Measurements from ENCODE around the gene DLG2.

DLG2 gene

GRCh38 chr11:85098996-85099395, 528.1 kb downstream of the DLG2 start:
- no peak for TF ChIP-seq CTCF (IDR thresholded peaks at IDR 0.05; ENCODE audit: borderline replicate concordance, control extremely low read depth, extremely low read depth, insufficient read depth, missing control alignments)
- no peak for DNase-seq (ENCODE audit: low spot score)
- in situ Hi-C loops (cut with MboI; ENCODE audit: low sequenced_read_pairs, unreplicated experiment), result no loop called here

- no peak for TF ChIP-seq CTCF (IDR thresholded peaks at IDR 0.05; ENCODE audit: borderline replicate concordance, control extremely low read depth, extremely low read depth, insufficient read depth, missing control alignments)
- DNase-seq (ENCODE audit: low spot score), result no peak
- in situ Hi-C loops (cut with MboI; ENCODE audit: low sequenced_read_pairs, unreplicated experiment), result no loop called here
Measured at GRCh38 chr11:85096939-85097338, 530.2 kb downstream of the DLG2 start.

GRCh38 chr11:85095239-85095638, 531.9 kb downstream of the DLG2 start:
- in situ Hi-C loops (cut with MboI; ENCODE audit: low sequenced_read_pairs, unreplicated experiment), result no loop called here
- no peak for TF ChIP-seq CTCF (IDR thresholded peaks at IDR 0.05; ENCODE audit: borderline replicate concordance, control extremely low read depth, extremely low read depth, insufficient read depth, missing control alignments)

GRCh38 chr11:85094795-85095194, 532.3 kb downstream of the DLG2 start:
- no peak for DNase-seq (ENCODE audit: low spot score)
- in situ Hi-C loops (cut with MboI; ENCODE audit: low sequenced_read_pairs, unreplicated experiment), result no loop called here
- no peak for TF ChIP-seq CTCF (IDR thresholded peaks at IDR 0.05; ENCODE audit: borderline replicate concordance, control extremely low read depth, extremely low read depth, insufficient read depth, missing control alignments)

More at GRCh38 chr11:85095239-85095638, 531.9 kb downstream of the DLG2 start:
- no peak for DNase-seq (ENCODE audit: low spot score)

GRCh38 chr11:85089654-85090053, 537.5 kb downstream of the DLG2 start:
- no peak for DNase-seq (ENCODE audit: low spot score)
- no peak for TF ChIP-seq CTCF (IDR thresholded peaks at IDR 0.05; ENCODE audit: borderline replicate concordance, control extremely low read depth, extremely low read depth, insufficient read depth, missing control alignments)
- in situ Hi-C loops (cut with MboI; ENCODE audit: low sequenced_read_pairs, unreplicated experiment), result no loop called here

- no peak for DNase-seq (ENCODE audit: low spot score)
- in situ Hi-C loops (cut with MboI; ENCODE audit: low sequenced_read_pairs, unreplicated experiment), result no loop called here
Measured at GRCh38 chr11:85088286-85088685, 538.9 kb downstream of the DLG2 start.

More at GRCh38 chr11:85088286-85088685, 538.9 kb downstream of the DLG2 start:
- TF ChIP-seq CTCF (IDR thresholded peaks at IDR 0.05; ENCODE audit: borderline replicate concordance, control extremely low read depth, extremely low read depth, insufficient read depth, missing control alignments), result no peak
